GM10847 (cell line): ENCODE data around the gene DMRT1.

Experiments
- POLR2A ChIP-seq: IDR thresholded peaks from 2 replicates; pipeline ENCODE4 v1.6.1; 2011; ENCODE audit not compliant: insufficient read length; ENCODE audit errors: extremely low read depth

Gene DMRT1

GRCh38 chr9:842635-843426 is 1.3 kb downstream of the DMRT1 start:
- TF ChIP-seq POLR2A = no peak

- no peak for TF ChIP-seq POLR2A
Measured at GRCh38 chr9:843427-843785, 1.9 kb downstream of the DMRT1 start.

- TF ChIP-seq POLR2A = no peak
Measured at GRCh38 chr9:846852-847251, 5.4 kb downstream of the DMRT1 start.

- TF ChIP-seq POLR2A = no peak
Measured at GRCh38 chr9:847505-847904, 6.0 kb downstream of the DMRT1 start.

- TF ChIP-seq POLR2A = no peak
Measured at GRCh38 chr9:849431-849830, 7.9 kb downstream of the DMRT1 start.

- no peak for TF ChIP-seq POLR2A
Measured at GRCh38 chr9:852539-852938, 11.0 kb downstream of the DMRT1 start.

- no peak for TF ChIP-seq POLR2A
Measured at GRCh38 chr9:859251-859650, 17.8 kb downstream of the DMRT1 start.

GRCh38 chr9:860706-861105 is 19.2 kb downstream of the DMRT1 start:
- no peak for TF ChIP-seq POLR2A

- TF ChIP-seq POLR2A = no peak
Measured at GRCh38 chr9:875119-875962, 33.8 kb downstream of the DMRT1 start.

- TF ChIP-seq POLR2A = no peak
Measured at GRCh38 chr9:876425-876824, 34.9 kb downstream of the DMRT1 start.

GRCh38 chr9:878239-878638 is 36.7 kb downstream of the DMRT1 start:
- no peak for TF ChIP-seq POLR2A

- no peak for TF ChIP-seq POLR2A
Measured at GRCh38 chr9:880725-881124, 39.2 kb downstream of the DMRT1 start.

GRCh38 chr9:882416-882924 is 41.0 kb downstream of the DMRT1 start:
- no peak for TF ChIP-seq POLR2A

GRCh38 chr9:883011-883410 is 41.5 kb downstream of the DMRT1 start:
- no peak for TF ChIP-seq POLR2A

- TF ChIP-seq POLR2A = no peak
Measured at GRCh38 chr9:886886-887285, 45.4 kb downstream of the DMRT1 start.

GRCh38 chr9:892123-892522 is 50.6 kb downstream of the DMRT1 start:
- no peak for TF ChIP-seq POLR2A

GRCh38 chr9:893115-893514 is 51.6 kb downstream of the DMRT1 start:
- TF ChIP-seq POLR2A = no peak

- TF ChIP-seq POLR2A = no peak
Measured at GRCh38 chr9:893843-894420, 52.4 kb downstream of the DMRT1 start.
